K562 (cell line): ENCODE measurements around the gene SERF2. TPM values are rescaled to one million over a fixed set of nuclear protein-coding genes. Genes with fewer than 3 reads are reported as not detected.
A peak's percentile ranks its signal among the peaks of the same experiment; 100 is the strongest.

Experiments
- CBX1 ChIP-seq: sonication (generic); IDR thresholded peaks from 2 replicates; pipeline ENCODE4 v1.6.1; 2016; ENCODE audit warnings: antibody characterized with exemption, low read depth, mild to moderate bottlenecking
- DLX4 ChIP-seq: fragments of 250-450 bp; sonication (Bioruptor Pico); IDR thresholded peaks from 2 replicates; pipeline ENCODE4 v1.6.1; 2021; ENCODE audit warnings: mild to moderate bottlenecking
- E2F8 ChIP-seq: fragments of 450-650 bp; IDR thresholded peaks from 2 replicates; pipeline ENCODE4 v1.7.1; 2018; ENCODE audit warnings: mild to moderate bottlenecking, low read depth; ENCODE audit not compliant: partially characterized antibody
- GABPB1 ChIP-seq: sonication (generic); formaldehyde crosslinking; IDR thresholded peaks from 2 replicates; pipeline ENCODE4 v1.8.0; 2022; ENCODE audit warnings: mild to moderate bottlenecking, missing genetic modification reagents
- GATA2 ChIP-seq: sonication (generic); formaldehyde crosslinking; IDR thresholded peaks from 2 replicates; pipeline ENCODE4 v1.4.0; 2020; ENCODE audit warnings: mild to moderate bottlenecking, missing genetic modification reagents
- IFI16 ChIP-seq: fragments of 250-450 bp; sonication (Bioruptor Pico); IDR thresholded peaks from 2 replicates; pipeline ENCODE4 v2.1.2; 2022; ENCODE audit warnings: mild to moderate bottlenecking, inconsistent platforms
- KDM5B ChIP-seq: fragments of 200-600 bp; sonication (generic); IDR thresholded peaks from 2 replicates; pipeline ENCODE4 v1.6.1; 2012; ENCODE audit warnings: low read depth, mild to moderate bottlenecking, moderate library complexity, low read length, control low read depth, inconsistent platforms; ENCODE audit not compliant: insufficient replicate concordance
- MYC ChIP-seq, 2 experiments: fragments of 250-450 bp in 1 of 2; sonication (Bioruptor Pico) in 1 of 2; IDR thresholded peaks; 2 replicates each; pipeline versions ENCODE4 v1.5.1 to v1.6.1; 2012 to 2021; ENCODE audit warnings: low read depth in 2 of 2, borderline replicate concordance in 1 of 2, improper control_type of control experiment in 1 of 2, low read length in 1 of 2, mild to moderate bottlenecking in 1 of 2, moderate library complexity in 1 of 2
- NONO ChIP-seq, 2 experiments: fragments of 200-400 bp in 1 of 2; fragments of 450-650 bp in 1 of 2; formaldehyde crosslinking in 1 of 2; IDR thresholded peaks; 2 replicates each; pipeline ENCODE4 v1.6.1; 2017; ENCODE audit warnings: low read depth in 2 of 2, mild to moderate bottlenecking in 2 of 2, moderate library complexity in 2 of 2, low read length in 1 of 2
- POLR3A ChIP-seq: IDR thresholded peaks from 2 replicates; pipeline ENCODE4 v1.6.1; 2011; ENCODE audit warnings: borderline replicate concordance, mild to moderate bottlenecking, moderate library complexity; ENCODE audit not compliant: insufficient read length, insufficient read depth; ENCODE audit errors: extremely low read depth
- RBM22 ChIP-seq: fragments of 200-400 bp; formaldehyde crosslinking; IDR thresholded peaks from 2 replicates; pipeline ENCODE4 v1.6.1; 2018; ENCODE audit warnings: low read length, low read depth; ENCODE audit not compliant: poor library complexity, severe bottlenecking
- RBM25 ChIP-seq: fragments of 200-400 bp; formaldehyde crosslinking; IDR thresholded peaks from 2 replicates; pipeline ENCODE4 v1.6.1; 2018; ENCODE audit warnings: low read length, low read depth, moderate library complexity; ENCODE audit not compliant: severe bottlenecking
- RREB1 ChIP-seq: fragments of 250-450 bp; sonication (Bioruptor Pico); IDR thresholded peaks from 2 replicates; pipeline ENCODE4 v1.4.0; 2020
- ZKSCAN8 ChIP-seq: fragments of 200-800 bp; sonication (Bioruptor generic); IDR thresholded peaks from 2 replicates; pipeline ENCODE4 v1.6.1; 2016; ENCODE audit warnings: missing genetic modification characterization, missing compliant biosample characterization
- ZNF175 ChIP-seq: fragments of 200-800 bp; sonication (Bioruptor generic); IDR thresholded peaks from 2 replicates; pipeline ENCODE4 v1.6.1; 2016; ENCODE audit warnings: low read depth, mild to moderate bottlenecking, missing genetic modification characterization, missing compliant biosample characterization
- ZNF324 ChIP-seq: fragments of 250-450 bp; sonication (Bioruptor Pico); IDR thresholded peaks from 2 replicates; pipeline ENCODE4 v1.4.0; 2020; ENCODE audit warnings: mild to moderate bottlenecking
- ZNF79 ChIP-seq: fragments of 250-450 bp; sonication (Bioruptor Pico); IDR thresholded peaks from 2 replicates; pipeline ENCODE4 v1.4.0; 2020; ENCODE audit warnings: low read depth, mild to moderate bottlenecking, moderate library complexity
- polyA plus RNA-seq, 8 experiments: library from polyadenylated mRNA; depleted of rRNA in 4 of 8; stranded (reverse) in 5 of 8; unstranded in 3 of 8; fragments of >200 nt; fragmentation: Nextera tagmentation in 2 of 8; fragmentation: Illumina TruSeq in 1 of 8; extraction: Ambion mirVana in 2 of 8; extraction: Trizol in 1 of 8; gene quantifications; 2 replicates each; pipeline versions ENCODE4 v1.2.1 to v1.2.3, GENCODE V29; 2011 to 2014; ENCODE audit warnings: inconsistent platforms in 1 of 8, missing spikeins in 1 of 8
- total RNA-seq, 7 experiments: library from RNA; depleted of rRNA in 6 of 7; stranded (reverse); fragments of >200 nt in 6 of 7; fragmentation: Illumina TruSeq in 2 of 7; extraction: Trizol in 2 of 7; gene quantifications; 2 replicates each; pipeline versions ENCODE4 v1.2.1 to v1.2.3, GENCODE V29; 2011 to 2021; ENCODE audit warnings: low replicate concordance in 1 of 7

SERF2 gene
- total and polyA plus RNA-seq, 9 of the 15 experiments (the other 6 are each of a cell fraction or from before 2014, with no cell fraction given), result 497 to 3,360 (median 867) TPM

- no peak for TF ChIP-seq KDM5B
- TF ChIP-seq E2F8, result no peak
- TF ChIP-seq GABPB1 (CRISPR knock-in tag), result no peak
- no peak for TF ChIP-seq DLX4 (CRISPR knock-in tag)
- no peak for TF ChIP-seq RREB1 (CRISPR knock-in tag)
- no peak for TF ChIP-seq MYC (IDR thresholded peaks at IDR 0.05; ENCODE audit: low read depth, low read length)
- TF ChIP-seq MYC (CRISPR knock-in tag; IDR thresholded peaks at IDR 0.05; ENCODE audit: borderline replicate concordance, low read depth), result no peak
- no peak for TF ChIP-seq NONO (IDR thresholded peaks at IDR 0.05; ENCODE audit: low read depth in 2 of 2, low read length in 1 of 2)
- no peak for TF ChIP-seq RBM25
- TF ChIP-seq RBM22, result peak; percentile 61
- TF ChIP-seq ZNF324 (CRISPR knock-in tag), result 0 out of 2 replicates have a peak, but pooled peaks have one; percentile 7
- TF ChIP-seq CBX1, result no peak; the same call in 1 of the 2 replicates
- TF ChIP-seq IFI16 (CRISPR knock-in tag), result no peak
- TF ChIP-seq GATA2 (CRISPR knock-in tag), result no peak
- TF ChIP-seq POLR3A, result no peak
- TF ChIP-seq ZKSCAN8, result no peak
- TF ChIP-seq ZNF175 (CRISPR knock-in tag), result no peak
- TF ChIP-seq ZNF79 (CRISPR knock-in tag), result no peak
These were observed 799 bp downstream of the SERF2 start (continued) for GRCh38 chr15:43792761-43793476.
